Gastrocnemius medialis (tissue), 4 donors: ENCODE measurements around the gene PACS2.

Experiments used
- CTCF ChIP-seq, 5 experiments: fragments of 450-650 bp in 3 of 5; fragments of 200-600 bp in 2 of 5; sonication (generic) in 2 of 5; IDR thresholded peaks in 4 of 5; conservative IDR thresholded peaks in 1 of 5; 1 replicate in 4 of 5; 2 replicates in 1 of 5; pipeline ENCODE4 v1.5.1; 2016 to 2019; ENCODE audit warnings: antibody characterized with exemption in 5 of 5, mild to moderate bottlenecking in 3 of 5, moderate library complexity in 3 of 5
- POLR2A ChIP-seq, 2 donors: fragments of 450-650 bp; IDR thresholded peaks; one replicate each; pipeline ENCODE4 v1.6.1; 2017; ENCODE audit warnings: antibody characterized with exemption in 2 of 2, mild to moderate bottlenecking in 2 of 2, moderate library complexity in 2 of 2

DNA sequence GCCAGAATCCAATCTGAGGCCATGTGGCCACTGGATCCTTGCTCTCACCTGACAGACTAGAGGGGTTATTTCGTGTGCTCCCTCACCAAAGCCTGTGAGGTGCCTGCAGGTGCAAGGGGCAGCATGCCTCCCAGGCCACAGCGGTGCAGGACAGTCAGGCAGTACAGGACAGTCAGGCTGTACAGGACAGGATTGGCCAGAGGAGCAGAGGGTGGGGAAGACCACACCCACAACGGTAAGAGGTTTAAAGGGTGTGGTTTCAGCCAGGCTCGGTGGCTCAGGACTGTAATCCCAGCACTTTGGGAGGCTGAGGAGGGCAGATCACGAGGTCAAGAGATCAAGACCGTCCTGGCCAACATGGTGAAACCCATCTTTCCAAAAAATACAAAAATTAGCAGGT is 10.6 kb upstream of the PACS2 start:
- TF ChIP-seq CTCF (IDR thresholded peaks at IDR 0.05 in 4 of 5, conservative IDR thresholded peaks at IDR 0.05 in 1 of 5) (no peak), POLR2A (IDR thresholded peaks at IDR 0.05) (no peak)
